ENCODE measurements around the gene INPP5E. TPM values are rescaled to one million over a fixed set of nuclear protein-coding genes. Genes with fewer than 3 reads are reported as not detected.

INPP5E gene
- total RNA-seq, 3 donors from 2014 or later: 9.5 to 14.4 (median 9.6) TPM

GRCh38 chr9:136379401-136379800, 60.2 kb downstream of the INPP5E start:
- H3K36me3 ChIP-seq (ENCODE audit: low read depth): peaks cover 6% of the 10 kb centered on the region
- no peak for ATAC-seq

GRCh38 chr9:136379003-136379287, 60.7 kb downstream of the INPP5E start:
- ATAC-seq (no peak), DNase-seq (no peak)

More at GRCh38 chr9:136379401-136379800, 60.2 kb downstream of the INPP5E start:
- intact Hi-C loops (cut with DNase I, micrococcal nuclease): no loop called here
- H3K9me3 ChIP-seq: no peaks in the 10 kb centered on the region
- TF ChIP-seq CTCF (IDR thresholded peaks at IDR 0.05): no peak
- no peak for DNase-seq
- no peak overlapping the region for H3K4me3 ChIP-seq
- H3K4me1 ChIP-seq (ENCODE audit: low read depth): no peaks in the 10 kb centered on the region

More at GRCh38 chr9:136379003-136379287, 60.7 kb downstream of the INPP5E start:
- no peaks in the 10 kb centered on the region for H3K9me3 ChIP-seq
- no peaks in the 10 kb centered on the region for H3K4me1 ChIP-seq (ENCODE audit: low read depth)
- TF ChIP-seq CTCF (IDR thresholded peaks at IDR 0.05): no peak
- no peak overlapping the region for H3K4me3 ChIP-seq
- H3K36me3 ChIP-seq (ENCODE audit: low read depth): peaks cover 6% of the 10 kb centered on the region
- intact Hi-C loops (cut with DNase I, micrococcal nuclease): no loop called here

Other genes starting within 250 kb of the INPP5E start
- not detected for gene LHX3, start 234.7 kb downstream of the INPP5E start, total RNA-seq
- gene QSOX2, start 194.0 kb downstream of the INPP5E start, total RNA-seq: 1 to 10 TPM; 6.1 to 8.1 (median 7.1) TPM
- gene CCDC187, start 135.8 kb downstream of the INPP5E start, total RNA-seq: under 1 TPM; 0.19 to 0.93 (median 0.48) TPM
- gene GPSM1, start 112.3 kb downstream of the INPP5E start, total RNA-seq: 10 to 100 TPM in 1 of 3 donors, 1 to 10 TPM in 2; 2.4 to 15.0 (median 4.2) TPM
- 10 to 100 TPM in 2 of 3 donors, 1 to 10 TPM in 1; 9.3 to 17.1 (median 10.8) TPM for gene DNLZ, start 76.1 kb downstream of the INPP5E start, total RNA-seq
- gene CARD9, start 66.2 kb downstream of the INPP5E start, total RNA-seq: 1 to 10 TPM; 2.2 to 2.4 (median 2.2) TPM
- 1 to 10 TPM; 7.4 to 7.6 (median 7.6) TPM for gene SNAPC4, start 39.7 kb downstream of the INPP5E start, total RNA-seq
- 10 to 100 TPM; 27.8 to 47.6 (median 33.2) TPM for gene ENTR1, start 29.2 kb downstream of the INPP5E start, total RNA-seq
- gene PMPCA, start 29.2 kb downstream of the INPP5E start, total RNA-seq: 10 to 100 TPM; 42.1 to 50.7 (median 45.1) TPM
- gene SEC16A, start 43.2 kb upstream of the INPP5E start, total RNA-seq: 10 to 100 TPM; 60.0 to 69.5 (median 69.3) TPM
- gene NOTCH1, start 106.2 kb upstream of the INPP5E start, total RNA-seq: 100 to 1,000 TPM in 1 of 3 donors, 10 to 100 TPM in 2; 59.0 to 101 (median 72.6) TPM
- 10 to 100 TPM; 15.9 to 43.4 (median 18.9) TPM for gene EGFL7, start 223.1 kb upstream of the INPP5E start, total RNA-seq
- 100 to 1,000 TPM; 113 to 296 (median 152) TPM for gene AGPAT2, start 247.6 kb upstream of the INPP5E start, total RNA-seq